Sigmoid colon (tissue), 7 donors: ENCODE measurements around the gene NEMF. TPM values are rescaled to one million over a fixed set of nuclear protein-coding genes. Genes with fewer than 3 reads are reported as not detected.

ENCODE experiments used
- DNase-seq: peaks from one replicate; pipeline ENCODE4 v3.0.0-alpha.2; 2019
- H3K27ac ChIP-seq, 4 donors: fragments of 200-600 bp; sonication (generic); one replicate each; pipeline ENCODE4 v1.5.1; 2016 to 2019; ENCODE audit warnings: mild to moderate bottlenecking in 1 of 4
- H3K27me3 ChIP-seq, 3 donors: fragments of 200-600 bp; sonication (generic); one replicate each; pipeline ENCODE4 v1.5.1; 2019; ENCODE audit warnings: mild to moderate bottlenecking in 1 of 3
- H3K36me3 ChIP-seq, 4 donors: fragments of 200-600 bp; sonication (generic); one replicate each; pipeline ENCODE4 v1.5.1; 2016 to 2019
- H3K4me1 ChIP-seq, 4 donors: fragments of 200-600 bp; sonication (generic); one replicate each; pipeline ENCODE4 v1.5.1; 2017 to 2019
- H3K4me3 ChIP-seq, 4 donors: fragments of 200-600 bp; sonication (generic); one replicate each; pipeline ENCODE4 v1.5.1; 2017 to 2019; ENCODE audit warnings: mild to moderate bottlenecking in 2 of 4, moderate library complexity in 1 of 4
- H3K9me3 ChIP-seq, 4 donors: fragments of 200-600 bp in 3 of 4; sonication (generic) in 3 of 4; one replicate each; pipeline versions ENCODE4 v1.5.1 to v1.6.1; 2013 to 2019
- EP300 ChIP-seq, 4 donors: sonication (generic); formaldehyde crosslinking; IDR thresholded peaks; one replicate each; pipeline ENCODE4 v1.6.1; 2017; ENCODE audit warnings: antibody characterized with exemption in 4 of 4
- POLR2A ChIP-seq, 2 donors: fragments of 450-650 bp; IDR thresholded peaks; one replicate each; pipeline ENCODE4 v1.6.1; 2016; ENCODE audit warnings: antibody characterized with exemption in 2 of 2, mild to moderate bottlenecking in 2 of 2, moderate library complexity in 2 of 2
- POLR2AphosphoS5 ChIP-seq, 4 donors: sonication (generic); formaldehyde crosslinking; IDR thresholded peaks; one replicate each; pipeline ENCODE4 v1.6.1; 2017; ENCODE audit warnings: antibody characterized with exemption in 4 of 4
- WGBS, 2 donors: extraction: QIAGEN DNeasy Blood & Tissue Kit; methylation state at CpG; one replicate each; pipeline ENCODE4 v1.1.7; 2013; 5-methylcytosine and 5-hydroxymethylcytosine counted together
- intact Hi-C: fragments of 100-400 bp; cut with DNase I; formaldehyde crosslinking; loops from one replicate; pipeline ENCODE4 v1.15.1; 2023
- polyA plus RNA-seq, 3 donors: library from polyadenylated mRNA; stranded (reverse); fragments of 200-250 nt; gene quantifications; one replicate each; pipeline ENCODE4 v1.2.3, GENCODE V29; 2013
- total RNA-seq, 4 donors: library from RNA; depleted of rRNA; stranded (reverse); fragments of >200 nt; gene quantifications; one replicate each; pipeline ENCODE4 v1.1.0, GENCODE V29; 2016
- TF ChIP-seq, protein P1 (sequence below), 4 experiments: fragments of 450-650 bp in 3 of 4; fragments of 200-600 bp in 1 of 4; IDR thresholded peaks; one replicate each; pipeline ENCODE4 v1.5.1; 2016 to 2019; ENCODE audit warnings: antibody characterized with exemption in 4 of 4, mild to moderate bottlenecking in 3 of 4, moderate library complexity in 2 of 4
- donor health status: healthy with polysubstance abuse.
- donor health status: Bipolar disorder and iron deficiency.
- donor health status: healthy.

The NEMF gene
- total and polyA plus RNA-seq, 7 donors, result 18.0 to 121 (median 73.7) TPM

DNA sequence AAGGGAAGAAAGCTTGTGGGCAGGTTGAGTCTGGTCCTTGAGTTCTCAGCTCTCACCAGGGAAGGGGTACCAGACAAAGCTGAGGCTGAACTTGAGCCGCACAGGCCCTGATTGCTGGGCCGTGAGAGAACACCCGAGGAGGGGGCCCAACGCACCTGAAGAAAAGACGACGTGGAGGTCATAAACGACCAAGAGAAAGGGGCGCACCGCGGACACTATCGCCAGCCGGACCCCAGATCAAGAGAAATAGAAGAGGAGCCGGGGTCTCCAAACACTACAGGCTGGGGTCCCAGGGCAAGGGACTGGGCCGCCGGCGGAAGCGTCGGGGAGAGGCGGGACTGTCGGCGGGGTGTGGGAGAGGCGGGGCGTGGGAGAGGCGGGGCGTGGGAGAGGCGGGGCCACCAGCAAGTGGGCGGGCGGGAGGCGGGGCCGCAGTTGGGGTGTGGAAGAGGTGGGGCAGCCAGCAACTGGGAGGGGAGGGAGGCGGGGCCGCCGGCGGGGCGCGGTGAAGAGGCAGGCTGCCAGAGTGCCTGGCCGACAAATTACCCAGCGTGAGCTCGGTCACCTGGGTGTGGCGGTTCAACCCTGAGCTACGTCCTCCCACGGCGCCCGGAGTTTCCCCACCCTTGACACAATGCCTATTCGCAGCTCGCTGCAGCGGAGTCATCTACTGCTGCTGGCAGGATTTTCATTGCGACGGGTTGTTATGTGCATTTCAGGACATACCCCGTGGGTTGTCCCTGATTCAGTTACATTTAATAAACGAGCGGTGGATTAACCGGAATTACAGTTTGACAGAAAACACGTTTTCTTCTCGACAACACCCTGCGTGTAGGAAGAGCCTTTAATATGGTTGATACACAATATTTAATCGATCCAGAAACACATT lies 15.5 kb upstream of the NEMF start:
- intact Hi-C loops, result loop anchor here (1.0 to 10.0 kb wide), 3 partner anchors 24 to 447 kb away; partner anchors contain the start of genes DMAC2L, L2HGDH and SOS2
- DNase-seq, result peak; percentile 98
- Histone ChIP-seq H3K4me1 (peaks cover 0 to 33% (median 21%) of the 10 kb centered on the region in 4 donors), H3K36me3 (no peaks in the 10 kb centered on the region), H3K4me3 (peak overlapping the region; percentile 50 to 65 (median 60)), H3K27ac (peak overlapping the region; percentile 83 to 96 (median 92)), H3K27me3 (no peaks in the 10 kb centered on the region), H3K9me3 (no peaks in the 10 kb centered on the region)
- 0 to 1% methylated on average over 57 of the region's 57 CpGs for WGBS, 2 donors
- TF ChIP-seq, protein P1, sequence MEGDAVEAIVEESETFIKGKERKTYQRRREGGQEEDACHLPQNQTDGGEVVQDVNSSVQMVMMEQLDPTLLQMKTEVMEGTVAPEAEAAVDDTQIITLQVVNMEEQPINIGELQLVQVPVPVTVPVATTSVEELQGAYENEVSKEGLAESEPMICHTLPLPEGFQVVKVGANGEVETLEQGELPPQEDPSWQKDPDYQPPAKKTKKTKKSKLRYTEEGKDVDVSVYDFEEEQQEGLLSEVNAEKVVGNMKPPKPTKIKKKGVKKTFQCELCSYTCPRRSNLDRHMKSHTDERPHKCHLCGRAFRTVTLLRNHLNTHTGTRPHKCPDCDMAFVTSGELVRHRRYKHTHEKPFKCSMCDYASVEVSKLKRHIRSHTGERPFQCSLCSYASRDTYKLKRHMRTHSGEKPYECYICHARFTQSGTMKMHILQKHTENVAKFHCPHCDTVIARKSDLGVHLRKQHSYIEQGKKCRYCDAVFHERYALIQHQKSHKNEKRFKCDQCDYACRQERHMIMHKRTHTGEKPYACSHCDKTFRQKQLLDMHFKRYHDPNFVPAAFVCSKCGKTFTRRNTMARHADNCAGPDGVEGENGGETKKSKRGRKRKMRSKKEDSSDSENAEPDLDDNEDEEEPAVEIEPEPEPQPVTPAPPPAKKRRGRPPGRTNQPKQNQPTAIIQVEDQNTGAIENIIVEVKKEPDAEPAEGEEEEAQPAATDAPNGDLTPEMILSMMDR (IDR thresholded peaks at IDR 0.05), result no peak
- peak; percentile 87 to 95 (median 90) for TF ChIP-seq POLR2AphosphoS5 (IDR thresholded peaks at IDR 0.05)
- peak; percentile 65 to 68 for TF ChIP-seq POLR2A (IDR thresholded peaks at IDR 0.05)
- peak in 1 of 4 donors; percentile 26 for TF ChIP-seq EP300 (IDR thresholded peaks at IDR 0.05)

DNA sequence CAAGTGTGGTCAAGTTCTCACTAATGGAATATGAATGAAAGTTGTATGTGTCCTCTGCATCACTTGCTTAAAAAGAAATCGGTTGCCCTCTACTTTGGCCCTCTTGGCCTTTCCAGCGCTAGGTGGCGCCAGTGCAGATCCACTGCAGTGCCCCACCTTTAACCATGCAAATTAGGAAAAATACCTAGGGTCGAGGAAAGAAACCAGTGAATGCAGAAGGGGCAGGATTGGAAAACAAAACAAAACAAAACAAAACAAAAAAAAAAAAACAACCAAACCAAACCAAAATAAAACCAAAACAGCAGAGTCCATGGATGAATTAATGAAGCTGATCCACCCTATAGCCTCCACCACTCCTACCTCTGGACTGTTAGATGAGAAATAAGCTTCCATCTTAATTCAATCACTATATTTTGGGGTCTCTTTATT lies 12.9 kb upstream of the NEMF start:
- 1% methylated on average over 4 of the region's 4 CpGs for WGBS, 2 donors
- Histone ChIP-seq H3K4me3 (no peak overlapping the region), H3K9me3 (no peaks in the 10 kb centered on the region), H3K4me1 (peaks cover 3 to 40% (median 25%) of the 10 kb centered on the region in 4 donors), H3K27ac (peak overlapping the region; percentile 96 to 98 (median 98)), H3K36me3 (no peaks in the 10 kb centered on the region), H3K27me3 (no peaks in the 10 kb centered on the region)
- intact Hi-C loops, result loop anchor here (1.0 to 10.0 kb wide), 3 partner anchors 239 to 449 kb away; partner anchors contain the start of genes DMAC2L, L2HGDH and SOS2
- TF ChIP-seq, protein P1 (IDR thresholded peaks at IDR 0.05), result peak; percentile 61 to 81 (median 80)
- no peak for TF ChIP-seq EP300 (IDR thresholded peaks at IDR 0.05)
- TF ChIP-seq POLR2A (IDR thresholded peaks at IDR 0.05), result no peak
- DNase-seq, result peak; percentile 85

DNA sequence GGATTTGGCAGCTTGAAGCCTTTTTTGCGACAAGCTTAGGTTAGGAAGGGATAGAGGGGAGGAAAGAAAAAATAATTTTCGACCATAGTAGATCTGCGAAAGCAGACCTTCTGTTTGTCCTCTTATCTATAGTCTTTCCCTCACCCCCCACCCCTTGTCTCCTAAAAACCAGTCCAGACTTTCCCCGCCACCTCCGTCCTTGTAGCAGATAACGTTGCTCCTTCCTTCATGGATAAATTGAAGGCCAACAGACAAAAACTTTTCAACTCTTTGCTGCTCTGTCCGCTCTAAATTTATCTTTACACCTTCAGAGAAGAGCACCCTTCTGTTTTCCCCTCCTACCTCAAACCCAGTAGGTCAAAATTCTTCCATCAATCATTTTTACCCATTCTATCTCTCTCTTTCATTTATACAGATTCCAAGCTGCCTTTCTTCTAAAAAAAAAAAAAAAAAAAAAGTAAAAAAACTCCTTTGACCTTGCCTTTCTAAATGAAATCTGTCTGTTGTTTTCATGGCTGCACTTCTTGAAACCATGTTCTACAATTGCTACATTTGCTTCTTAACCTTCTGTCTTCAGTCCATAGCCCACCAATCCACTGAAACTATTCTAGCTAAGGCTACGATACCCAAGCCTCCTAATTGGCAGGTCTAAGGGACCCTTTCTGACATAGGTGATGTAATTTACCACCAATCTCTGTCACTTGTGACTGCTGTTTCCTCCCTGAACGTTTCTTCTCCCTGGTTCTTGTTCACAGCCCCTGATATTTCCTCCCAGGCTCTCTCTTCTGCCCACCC lies 11.1 kb upstream of the NEMF start:
- Histone ChIP-seq H3K4me3 (peak overlapping the region; percentile 58 to 77 (median 62)), H3K27ac (peak overlapping the region; percentile 96 to 98 (median 98)), H3K4me1 (peaks cover 3 to 41% (median 22%) of the 10 kb centered on the region in 4 donors), H3K9me3 (no peaks in the 10 kb centered on the region), H3K36me3 (no peaks in the 10 kb centered on the region), H3K27me3 (no peaks in the 10 kb centered on the region)
- no peak for DNase-seq
- 11 to 15% methylated on average over 9 of the region's 9 CpGs for WGBS, 2 donors
- TF ChIP-seq EP300 (IDR thresholded peaks at IDR 0.05), result no peak
- no peak for TF ChIP-seq POLR2A (IDR thresholded peaks at IDR 0.05)
- TF ChIP-seq, protein P1 (IDR thresholded peaks at IDR 0.05), result no peak
- no peak for TF ChIP-seq POLR2AphosphoS5 (IDR thresholded peaks at IDR 0.05)
- intact Hi-C loops, result loop anchor here (10.0 kb wide), 1 partner anchor 451 kb away; the partner anchor contains the start of genes DMAC2L and L2HGDH

DNA sequence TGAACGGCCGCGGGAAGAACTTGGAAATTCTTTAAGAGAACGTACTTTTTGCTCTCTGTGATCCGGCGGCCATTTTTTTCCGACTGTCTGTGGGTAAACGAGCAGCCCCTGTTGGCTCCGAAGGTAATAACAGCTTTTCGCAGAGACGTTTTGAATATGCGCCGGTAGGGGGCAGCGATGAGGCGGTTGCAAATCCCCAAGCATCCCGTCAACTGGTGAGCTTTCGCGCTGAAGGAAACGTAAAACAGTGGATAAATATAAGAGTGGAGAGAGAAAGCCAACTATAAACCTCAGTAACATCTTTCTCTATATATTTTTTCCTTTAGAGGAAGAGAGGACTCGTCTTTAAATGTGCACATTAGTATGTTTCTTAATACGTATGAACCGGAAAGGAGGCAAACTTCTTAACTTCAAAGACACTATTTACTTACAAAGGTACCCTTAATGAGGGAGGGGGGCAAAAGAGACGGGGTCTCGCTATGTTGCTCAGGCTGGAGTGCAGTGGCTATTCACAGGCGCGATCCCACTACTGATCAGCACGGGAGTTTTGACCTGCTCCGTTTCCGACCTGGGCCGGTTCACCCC lies 9.6 kb upstream of the NEMF start:
- H3K4me1 ChIP-seq, result peaks cover 3 to 34% (median 17%) of the 10 kb centered on the region in 4 donors
- no peaks in the 10 kb centered on the region for H3K9me3 ChIP-seq
- intact Hi-C loops, result loop anchor here (10.0 kb wide), 1 partner anchor 453 kb away; the partner anchor contains the start of genes DMAC2L and L2HGDH
- peak overlapping the region; percentile 51 to 77 (median 60) for H3K4me3 ChIP-seq
- TF ChIP-seq, protein P1 (IDR thresholded peaks at IDR 0.05), result peak; percentile 100
- no peak for TF ChIP-seq EP300 (IDR thresholded peaks at IDR 0.05)
- no peak for TF ChIP-seq POLR2A (IDR thresholded peaks at IDR 0.05)
- TF ChIP-seq POLR2AphosphoS5 (IDR thresholded peaks at IDR 0.05), result no peak
- DNase-seq, result peak; percentile 95
- no peaks in the 10 kb centered on the region for H3K36me3 ChIP-seq
- H3K27ac ChIP-seq, result peak overlapping the region; percentile 96 to 98 (median 98)
- 0 to 1% methylated on average over 27 to 29 of the region's 30 CpGs for WGBS, 2 donors
- H3K27me3 ChIP-seq, result no peaks in the 10 kb centered on the region
